Ramos (cell line): Measurements from ENCODE around the gene TMEM87B.
"Not testable (repeated sequence)": the region's sequence is repeated elsewhere in the genome, so short reads cannot be mapped to it uniquely, and the experiment has no call there.

ENCODE experiments used
- in situ Hi-C: fragments of 300-500 bp; cut with MboI; formaldehyde crosslinking; loops from one replicate; pipeline ENCODE4 v1.14.3; 2022; ENCODE audit warnings: low sequenced_read_pairs; ENCODE audit not compliant: unreplicated experiment

TMEM87B gene

DNA sequence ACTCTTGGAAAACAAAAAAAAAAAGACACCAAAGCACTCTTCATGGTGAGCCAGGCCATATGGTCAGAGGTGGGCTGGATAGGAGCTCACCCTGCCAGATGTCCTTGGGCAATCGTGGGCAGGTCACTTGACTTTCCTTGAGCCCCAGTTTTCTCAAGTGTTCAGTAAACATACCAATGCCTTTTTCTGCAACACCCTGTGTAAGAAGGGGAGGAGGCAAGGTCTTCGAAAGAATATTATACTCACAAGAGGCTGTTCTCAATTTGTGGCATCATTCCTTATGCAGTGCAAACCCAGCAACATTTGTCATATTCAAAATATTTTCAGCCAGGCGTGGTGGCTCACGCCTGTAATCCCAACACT is 22.9 kb upstream of the TMEM87B start:
- in situ Hi-C loops: no loop called here

DNA sequence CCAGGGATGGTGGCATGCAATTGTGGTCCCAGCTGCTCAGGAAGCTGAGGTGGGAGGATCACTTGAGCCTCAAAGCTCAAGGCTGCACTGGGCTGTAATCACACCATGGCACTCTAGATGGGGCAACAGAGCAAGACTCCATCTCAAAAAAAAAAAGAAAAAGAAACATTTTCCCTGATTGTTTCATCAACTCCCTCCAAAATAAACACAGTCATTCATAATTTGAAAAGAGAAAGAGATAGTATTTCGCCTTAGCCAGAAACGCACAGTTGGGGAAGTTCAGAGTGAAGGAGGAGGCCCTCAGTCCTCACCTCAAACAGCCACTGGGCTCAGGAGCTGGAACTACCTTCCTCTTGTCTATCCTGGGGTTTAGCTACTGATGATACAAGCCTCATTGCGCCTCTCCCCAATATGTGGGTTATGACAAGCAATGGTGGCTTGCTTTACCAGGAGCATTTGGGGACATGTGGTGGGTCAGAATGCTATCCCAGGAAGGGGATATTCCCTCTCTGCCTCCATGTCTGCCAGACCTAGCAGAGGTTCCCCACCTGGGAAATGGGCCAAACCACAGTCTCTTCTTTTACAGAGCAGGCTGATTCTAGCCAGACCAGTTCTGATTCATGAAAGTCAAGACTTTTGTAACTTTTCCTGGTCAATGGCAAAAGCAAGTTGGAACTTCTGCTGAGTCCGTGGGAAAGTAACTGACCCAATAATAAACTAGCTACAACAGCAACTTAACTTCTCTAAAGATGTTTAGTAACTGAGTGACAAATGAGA is 22.2 kb upstream of the TMEM87B start:
- in situ Hi-C loops: no loop called here

DNA sequence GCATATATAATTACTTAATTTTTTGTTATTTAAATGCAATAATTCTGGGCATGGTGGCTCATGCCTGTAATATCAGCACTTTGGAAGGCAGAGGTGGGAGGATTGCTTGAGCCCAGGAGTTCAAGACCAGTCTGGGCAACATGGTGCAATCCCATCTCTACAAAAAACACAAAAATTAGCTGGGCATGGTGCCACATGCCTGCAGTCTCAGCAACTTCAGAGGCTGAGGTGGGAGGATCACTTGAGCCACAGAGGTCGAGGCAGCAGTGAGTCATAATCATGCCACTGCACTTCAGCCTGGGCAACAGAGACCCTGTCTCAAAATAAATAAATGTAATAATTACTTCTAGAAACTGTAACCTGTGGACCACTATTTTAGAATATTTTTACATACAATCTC is 21.5 kb upstream of the TMEM87B start:
- in situ Hi-C loops: no loop called here

DNA sequence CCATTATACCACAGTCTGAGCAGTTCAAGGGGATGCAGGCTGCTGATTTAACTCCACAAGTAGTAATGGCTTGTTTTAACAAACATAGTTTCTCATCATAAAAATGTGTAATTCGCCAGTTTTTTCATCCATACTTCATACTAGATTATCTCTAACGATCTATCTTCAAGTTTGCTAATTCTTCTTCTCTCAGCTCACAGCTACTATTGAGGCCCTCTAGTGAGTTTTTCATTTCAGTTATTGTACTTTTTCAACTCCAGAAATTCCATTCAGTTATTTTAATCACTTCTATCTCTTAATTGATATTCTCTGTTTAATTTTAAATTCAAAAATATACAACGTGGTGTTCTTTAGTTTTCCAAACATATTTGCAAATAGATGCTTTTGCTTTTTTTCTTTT is 20.1 kb upstream of the TMEM87B start:
- in situ Hi-C loops: no loop called here

DNA sequence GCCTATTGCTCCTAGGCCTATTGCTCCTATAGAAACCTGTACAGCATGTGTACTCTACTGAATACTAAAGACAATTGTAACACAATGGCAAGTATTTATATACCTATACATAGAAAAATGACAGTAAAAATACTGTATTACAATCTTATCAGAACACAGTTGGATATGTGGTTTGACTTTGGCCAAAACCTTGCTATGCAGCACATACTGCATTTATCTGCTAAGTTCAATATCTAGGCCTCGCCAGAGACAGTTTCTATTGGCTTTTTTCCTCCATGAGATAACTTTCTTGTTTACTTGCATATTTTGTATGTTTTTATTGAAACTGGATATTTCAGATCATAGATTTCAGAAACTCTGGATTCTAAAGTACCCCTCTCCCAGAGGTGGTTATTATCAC is 19.3 kb upstream of the TMEM87B start:
- in situ Hi-C loops: no loop called here

DNA sequence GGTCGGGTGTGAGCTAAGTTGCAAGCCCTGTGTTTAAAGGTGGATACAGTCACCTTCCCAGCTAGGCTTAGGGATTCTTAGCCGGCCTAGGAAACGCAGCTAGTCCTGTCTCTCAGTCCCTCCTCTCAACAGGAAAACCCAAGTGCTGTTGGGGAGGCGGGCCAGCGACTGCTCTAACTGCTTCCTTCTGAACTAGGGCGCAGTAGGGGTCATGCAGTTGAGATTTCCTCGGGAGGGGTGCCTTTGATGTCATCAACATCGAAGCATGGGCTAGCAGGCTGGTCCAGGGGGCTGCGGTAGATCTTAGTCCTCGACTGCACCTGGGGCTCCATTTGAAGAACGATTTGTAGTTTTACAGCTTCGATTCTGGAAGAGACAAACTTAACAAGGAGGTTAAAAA is 15.5 kb upstream of the TMEM87B start:
- in situ Hi-C loops: not testable (repeated sequence)

DNA sequence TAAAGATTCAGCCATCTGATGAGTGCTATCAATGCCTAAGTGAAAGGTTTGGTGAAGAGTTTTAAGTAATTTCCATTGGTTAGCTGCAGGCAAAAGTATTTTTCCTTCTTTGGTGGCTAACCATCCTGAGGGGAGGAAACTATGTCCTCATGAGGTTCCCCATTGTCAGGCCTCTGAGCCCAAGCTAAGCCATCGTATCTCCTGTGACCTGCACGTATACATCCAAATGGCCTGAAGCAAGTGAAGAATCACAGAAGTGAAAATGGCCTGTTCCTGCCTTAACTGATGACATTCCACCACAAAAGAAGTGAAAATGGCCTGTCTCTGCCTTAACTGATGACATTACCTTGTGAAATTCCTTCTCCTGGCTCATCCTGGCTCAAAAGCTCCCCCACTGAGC is 15.0 kb upstream of the TMEM87B start:
- in situ Hi-C loops: not testable (repeated sequence)

DNA sequence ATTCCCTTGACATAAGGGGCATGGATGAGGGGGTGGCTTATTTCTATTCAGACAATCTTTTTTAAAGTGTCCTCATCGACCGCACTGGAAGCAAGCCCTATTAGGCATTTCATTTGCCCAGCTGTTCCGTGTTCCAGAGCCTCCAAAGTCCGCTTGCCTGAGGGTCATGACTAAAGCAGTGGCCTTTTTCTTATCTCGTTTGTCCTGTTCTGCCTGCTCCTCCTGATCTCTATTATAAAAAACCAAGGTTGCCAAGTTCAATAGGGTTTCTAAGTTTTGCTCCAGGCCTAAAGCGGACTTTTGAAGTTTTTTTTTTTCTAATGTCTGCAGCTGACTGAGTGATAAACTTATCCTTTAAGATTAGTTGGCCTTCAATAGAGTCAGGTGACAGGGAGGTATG is 13.6 kb upstream of the TMEM87B start:
- in situ Hi-C loops: not testable (repeated sequence)

DNA sequence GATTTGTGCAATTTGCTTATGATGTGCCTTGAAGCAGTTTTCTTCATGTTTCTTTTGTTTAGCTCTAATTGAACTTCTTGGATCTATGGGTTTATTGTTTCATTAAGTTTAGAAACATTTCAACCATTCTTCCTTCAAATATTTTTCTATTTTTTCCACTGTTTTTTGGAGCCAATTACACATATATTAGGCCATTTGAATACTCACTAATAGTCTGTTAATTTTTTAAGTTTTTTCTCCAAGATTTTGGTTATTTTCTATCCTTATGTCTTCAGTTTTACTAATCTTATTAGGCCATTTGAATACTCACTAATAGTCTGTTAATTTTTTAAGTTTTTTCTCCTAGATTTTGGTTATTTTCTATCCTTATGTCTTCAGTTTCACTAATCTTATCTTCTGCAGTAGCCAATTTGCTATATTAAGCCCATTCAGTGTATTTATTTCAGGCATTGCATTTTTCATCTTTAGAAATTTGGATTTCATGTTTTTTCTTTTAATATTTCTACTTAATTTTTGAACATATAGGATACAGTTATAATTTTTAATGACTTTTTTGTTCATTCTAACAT is 9.5 kb upstream of the TMEM87B start:
- in situ Hi-C loops: no loop called here

DNA sequence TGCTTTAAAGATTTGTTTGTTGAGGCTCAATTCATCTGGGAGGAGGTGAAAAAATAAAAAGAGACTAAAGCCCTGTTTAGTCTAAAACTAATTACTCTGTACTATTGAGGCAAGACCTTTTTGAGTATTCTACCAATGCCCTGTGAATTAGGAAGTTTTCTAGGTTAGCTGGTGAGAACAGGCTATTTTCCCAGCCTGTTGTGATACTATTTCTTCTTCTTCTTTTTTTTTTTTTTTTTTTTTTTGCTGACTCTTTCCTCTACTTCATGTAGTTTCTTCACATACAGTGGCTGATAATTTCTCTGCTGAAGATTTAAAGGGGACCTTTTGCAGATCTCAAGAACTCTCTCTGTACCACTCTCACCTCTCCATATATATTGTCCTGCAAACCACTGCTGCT is 8.8 kb upstream of the TMEM87B start:
- in situ Hi-C loops: no loop called here

DNA sequence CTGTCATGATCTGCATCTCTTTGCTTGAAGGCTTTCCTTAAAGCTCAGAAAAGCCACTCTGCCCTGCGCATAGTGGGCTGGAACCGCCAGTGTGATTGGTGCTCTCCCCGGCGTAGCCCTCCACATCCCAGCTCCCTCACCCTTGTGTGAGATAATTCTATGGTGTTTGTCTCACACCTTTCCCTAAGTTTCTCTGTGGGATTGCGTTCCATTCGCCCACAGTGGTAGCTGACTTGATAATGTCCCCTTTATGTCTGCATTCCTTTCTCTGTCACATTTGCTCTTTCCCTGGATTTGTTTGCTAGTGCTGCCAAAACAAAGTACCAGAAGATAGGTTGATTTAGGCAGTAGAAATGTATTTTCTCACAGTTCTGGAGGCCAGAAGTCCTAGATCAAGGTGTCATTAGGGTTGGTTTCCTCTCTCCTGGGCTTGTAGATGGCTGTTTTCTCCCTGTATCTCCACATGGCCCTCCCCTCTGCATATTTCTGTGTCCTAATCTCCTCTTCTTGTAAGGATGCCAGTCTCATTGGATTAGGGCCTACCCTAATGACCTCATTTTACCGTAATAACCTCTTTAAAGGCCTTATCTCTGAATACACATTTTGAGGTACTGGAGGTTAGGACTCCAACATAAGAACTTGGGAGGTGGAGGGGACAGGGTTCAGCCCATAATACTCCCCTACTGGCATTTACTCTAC is 7.4 kb upstream of the TMEM87B start:
- in situ Hi-C loops: no loop called here

DNA sequence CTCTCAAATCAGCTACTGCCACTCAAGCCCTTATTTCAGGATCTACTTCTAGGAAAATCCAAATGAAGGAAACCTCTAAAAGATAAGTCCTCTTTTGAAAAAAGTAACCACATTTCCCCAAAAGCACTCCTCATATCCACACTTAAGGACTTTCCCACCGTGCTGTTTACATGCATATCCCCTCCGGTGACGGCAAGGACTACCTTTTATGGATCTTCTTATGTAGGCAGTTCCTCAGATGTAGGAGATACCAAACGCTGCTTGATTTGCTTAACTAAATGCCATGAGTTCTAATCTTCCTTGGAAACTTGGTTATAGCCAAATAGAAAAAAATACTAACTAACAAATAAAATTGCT is 6.9 kb upstream of the TMEM87B start:
- in situ Hi-C loops: no loop called here

DNA sequence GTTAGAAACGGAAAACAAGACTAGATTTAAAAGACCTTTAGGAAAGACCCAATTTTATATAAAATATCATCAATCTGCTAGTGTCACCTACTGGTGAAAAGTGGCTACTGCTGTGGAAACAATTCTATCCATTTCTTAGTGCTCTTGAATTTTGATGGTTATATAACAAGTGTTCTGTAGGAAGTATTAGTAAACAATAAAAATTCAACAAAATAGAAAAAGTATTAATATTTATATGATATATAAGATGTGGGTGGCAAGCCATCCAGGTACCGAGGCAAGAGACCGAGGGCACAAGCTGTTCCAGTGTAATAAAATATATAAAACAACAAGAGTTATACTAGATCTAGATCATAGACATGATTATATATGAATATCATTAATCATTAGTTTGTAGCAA is 6.2 kb upstream of the TMEM87B start:
- in situ Hi-C loops: no loop called here

DNA sequence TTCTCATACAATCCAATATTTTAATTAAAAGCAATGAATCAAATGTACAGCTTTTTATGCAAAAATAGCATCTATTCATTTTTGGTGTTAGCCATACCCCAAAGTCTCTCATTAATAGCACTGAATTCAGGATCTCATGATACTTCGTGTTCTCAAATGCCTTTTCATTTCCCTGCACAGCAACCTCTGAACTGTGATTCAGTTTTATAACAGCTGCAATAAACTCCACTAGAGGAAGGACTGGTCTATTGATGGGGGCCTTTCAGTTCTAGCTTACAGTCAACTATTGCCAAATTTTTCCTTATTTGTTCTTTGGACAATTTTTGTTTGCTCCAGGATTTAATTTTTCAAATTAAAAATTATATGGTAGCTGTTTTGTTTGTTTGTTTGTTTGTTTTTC is 4.8 kb upstream of the TMEM87B start:
- in situ Hi-C loops: loop anchor here (5.0 kb wide), 1 partner anchor 168 kb away; the partner anchor contains the start of gene ANAPC1

DNA sequence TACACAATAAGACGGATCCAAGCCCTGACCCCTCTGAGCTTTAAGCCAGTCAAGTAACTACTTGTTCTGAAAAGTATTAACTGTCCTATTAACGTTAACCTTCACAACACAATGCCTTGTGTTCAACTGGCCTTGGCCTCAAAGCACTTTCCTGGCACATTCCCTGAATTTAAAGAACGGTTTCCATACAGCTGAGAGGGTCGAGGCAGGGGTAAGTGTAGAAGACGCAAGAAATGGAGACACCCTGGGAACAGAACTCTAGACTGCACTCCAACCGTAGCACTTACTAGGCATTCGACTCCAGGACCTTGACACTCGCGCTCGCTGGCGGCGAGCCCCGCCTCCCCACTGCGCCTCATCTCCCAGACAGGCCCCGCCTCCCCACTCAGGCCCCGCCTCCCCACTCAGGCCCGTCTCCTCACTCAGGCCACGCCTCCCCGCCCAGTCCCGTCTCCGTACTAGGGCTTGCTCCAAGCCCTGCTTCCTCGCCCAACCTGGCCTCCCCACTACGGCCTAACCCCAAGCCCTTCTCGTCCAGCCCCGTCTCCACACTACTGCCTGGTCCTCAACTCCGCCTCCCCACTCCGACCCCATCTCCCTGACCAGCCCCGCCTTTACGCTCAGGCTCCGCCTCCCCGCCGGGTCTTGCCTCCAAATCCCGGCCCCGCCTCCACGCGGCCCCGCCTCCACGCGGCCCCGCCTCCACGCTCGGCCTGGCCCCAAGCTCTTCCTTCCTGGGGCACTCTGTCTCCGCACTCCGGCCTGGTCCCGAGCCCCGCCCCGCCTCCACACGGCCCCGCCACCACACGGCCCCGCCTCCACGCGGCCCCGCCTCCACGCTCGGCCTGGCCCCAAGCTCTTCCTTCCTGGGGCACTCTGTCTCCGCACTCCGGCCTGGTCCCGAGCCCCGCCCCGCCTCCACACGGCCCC is 887 bp upstream of the TMEM87B start:
- in situ Hi-C loops: loop anchor here (5.0 kb wide), 1 partner anchor 172 kb away; the partner anchor contains the start of gene ANAPC1

DNA sequence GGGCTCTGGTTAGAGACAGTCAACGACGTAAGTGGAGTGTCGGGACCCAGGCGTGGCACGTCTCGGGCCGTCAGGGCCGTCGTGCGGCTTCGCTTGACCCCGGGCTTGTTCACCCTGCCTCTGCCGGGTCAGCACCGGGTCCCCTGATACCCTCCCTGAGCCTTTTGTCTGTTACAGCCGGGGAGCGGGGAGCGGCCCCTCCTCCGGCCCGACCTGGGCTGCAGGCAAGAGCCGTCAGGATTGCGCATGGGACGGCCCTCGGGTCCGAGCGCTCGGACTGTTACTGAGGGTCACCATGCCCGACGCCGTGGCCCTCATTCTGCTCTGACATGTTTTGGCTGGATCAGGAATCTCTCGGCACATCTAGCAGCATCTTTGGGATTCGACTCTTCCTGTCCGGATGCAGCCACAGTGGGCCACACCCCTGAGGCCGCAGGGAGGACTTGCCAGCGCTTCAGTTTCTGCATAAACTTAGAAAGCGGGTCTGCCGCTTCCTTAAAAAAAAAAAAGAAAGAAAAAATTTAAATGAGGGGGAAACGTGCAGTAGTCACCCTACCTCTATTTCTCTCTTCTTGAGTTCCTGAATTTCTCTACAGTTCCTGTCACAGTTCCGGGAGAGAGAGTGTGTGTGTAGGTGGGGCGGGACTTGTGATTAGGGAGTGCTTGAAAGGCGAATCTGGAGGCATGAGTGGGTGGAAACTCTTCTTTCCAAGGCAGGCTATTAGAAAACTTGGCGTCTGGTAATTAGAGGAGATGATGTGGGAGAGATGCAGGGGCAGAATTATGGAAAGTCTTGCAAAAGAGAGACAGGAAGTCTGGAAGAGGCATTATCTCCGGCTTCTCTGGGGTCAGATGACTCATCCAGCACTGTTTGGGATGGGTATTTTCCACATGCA is 909 bp downstream of the TMEM87B start:
- in situ Hi-C loops: no loop called here

DNA sequence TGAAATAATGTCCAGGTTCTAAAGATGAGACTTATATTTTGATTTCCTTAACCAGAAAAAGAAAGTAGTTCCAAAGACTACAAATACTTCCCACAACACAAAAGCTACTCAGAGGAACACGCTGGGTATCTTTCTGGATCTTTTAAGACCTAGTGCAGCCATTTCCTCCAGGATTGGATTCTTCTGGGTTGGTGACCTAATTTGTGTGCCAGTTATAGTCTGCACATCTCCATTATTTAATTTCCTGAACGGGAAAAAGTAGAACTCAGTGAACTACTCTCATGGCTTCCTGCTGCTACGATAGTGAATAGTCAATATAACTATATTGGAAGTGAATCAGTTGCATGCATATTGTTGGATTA is 1.5 kb downstream of the TMEM87B start:
- in situ Hi-C loops: no loop called here

DNA sequence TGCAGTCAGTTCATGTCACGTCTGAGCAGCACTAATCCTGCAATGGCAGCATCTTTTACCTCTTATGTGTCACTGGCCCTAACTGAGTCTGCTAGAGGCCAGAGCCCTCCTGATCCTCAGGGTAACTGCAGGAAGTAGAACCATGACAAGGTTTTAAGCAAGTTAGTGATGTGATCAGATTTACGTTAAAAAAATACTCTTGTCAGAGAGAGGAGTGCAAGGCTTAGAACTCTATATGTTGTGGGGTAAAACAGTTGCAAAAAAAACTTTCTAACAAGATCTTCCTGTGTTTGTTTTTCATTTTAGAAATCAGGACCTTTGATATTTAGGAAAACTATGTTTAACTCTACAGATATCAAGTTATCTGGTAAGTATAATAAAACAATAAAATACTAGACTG is 4.6 kb downstream of the TMEM87B start:
- in situ Hi-C loops: no loop called here

DNA sequence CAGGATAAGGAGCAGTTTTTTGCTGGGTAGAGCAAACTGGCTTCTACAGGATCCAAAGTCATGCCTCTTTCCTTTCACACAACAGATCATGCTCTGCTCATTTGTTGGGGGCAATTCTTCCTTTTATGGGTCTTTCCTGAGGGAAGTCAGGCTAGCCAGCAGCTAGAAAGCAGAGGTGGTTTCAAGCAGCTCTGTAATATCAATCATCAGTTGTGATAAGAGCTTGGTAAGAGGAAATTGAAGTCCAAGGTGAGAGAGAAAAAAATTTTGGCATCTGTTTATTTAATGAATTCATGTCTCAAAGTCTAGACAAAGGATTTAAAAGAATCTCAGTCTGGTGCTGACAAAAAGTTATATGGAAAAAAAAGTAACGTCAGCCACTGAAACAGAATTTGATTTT is 6.2 kb downstream of the TMEM87B start:
- in situ Hi-C loops: no loop called here

DNA sequence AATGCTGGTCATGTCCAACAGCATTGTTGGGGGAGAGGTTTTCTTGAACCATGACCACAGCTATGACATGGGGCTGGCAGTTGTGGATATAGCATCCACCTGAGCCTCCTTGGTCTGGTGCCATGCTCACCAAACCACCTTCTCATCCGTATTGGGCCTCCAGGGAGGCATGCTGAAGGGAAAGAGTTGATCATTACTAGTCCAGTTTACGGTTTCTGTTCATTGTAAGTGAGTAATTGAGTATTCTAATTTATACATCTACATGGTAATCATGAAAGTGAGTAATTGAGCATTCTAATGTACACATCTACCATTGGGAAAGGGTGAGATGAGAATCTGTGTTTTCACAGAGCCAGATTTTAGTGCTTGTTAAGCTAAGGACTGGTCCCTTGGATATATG is 6.8 kb downstream of the TMEM87B start:
- in situ Hi-C loops: no loop called here
